ENCODE data around the gene MAGEB4.

GRCh38 chrX:30280428-30280827 is 38.6 kb downstream of the MAGEB4 start:
- TF ChIP-seq CTCF (IDR thresholded peaks at IDR 0.05), result no peak
- TF ChIP-seq, protein P1, sequence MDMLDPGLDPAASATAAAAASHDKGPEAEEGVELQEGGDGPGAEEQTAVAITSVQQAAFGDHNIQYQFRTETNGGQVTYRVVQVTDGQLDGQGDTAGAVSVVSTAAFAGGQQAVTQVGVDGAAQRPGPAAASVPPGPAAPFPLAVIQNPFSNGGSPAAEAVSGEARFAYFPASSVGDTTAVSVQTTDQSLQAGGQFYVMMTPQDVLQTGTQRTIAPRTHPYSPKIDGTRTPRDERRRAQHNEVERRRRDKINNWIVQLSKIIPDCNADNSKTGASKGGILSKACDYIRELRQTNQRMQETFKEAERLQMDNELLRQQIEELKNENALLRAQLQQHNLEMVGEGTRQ (IDR thresholded peaks at IDR 0.05), result no peak
- no peak for TF ChIP-seq RFX5 (IDR thresholded peaks at IDR 0.05)
- TF ChIP-seq EHF (CRISPR knock-in tag; IDR thresholded peaks at IDR 0.05), result no peak
- no peak for TF ChIP-seq POLR2A (IDR thresholded peaks at IDR 0.05; ENCODE audit: low read length)
- TF ChIP-seq GATA3 (IDR thresholded peaks at IDR 0.05; ENCODE audit: borderline replicate concordance), result no peak
- no peak for TF ChIP-seq ESRRA (IDR thresholded peaks at IDR 0.05; ENCODE audit: borderline replicate concordance, low read length)
- TF ChIP-seq JUNB (IDR thresholded peaks at IDR 0.05), result no peak
- TF ChIP-seq EP300 (IDR thresholded peaks at IDR 0.05), result no peak
- no peak for TF ChIP-seq ATOH8 (CRISPR knock-in tag; IDR thresholded peaks at IDR 0.05; ENCODE audit: low read depth)
- TF ChIP-seq MAFK (IDR thresholded peaks at IDR 0.05; ENCODE audit: partially characterized antibody), result no peak
